ENCODE results near the gene SLC4A1AP. TPM values are rescaled to one million over a fixed set of nuclear protein-coding genes. Genes with fewer than 3 reads are reported as not detected.

Gene SLC4A1AP
- total and polyA plus RNA-seq, 9 of the 15 experiments (the other 6 are each of a cell fraction or from before 2014, with no cell fraction given), result 8.1 to 40.5 (median 35.3) TPM

GRCh38 chr2:27663285-27664153 is at the start of gene SLC4A1AP, which contains the start of gene SUPT7L (continued):
- peak; percentile 79 for TF ChIP-seq POLR2H (tag; IDR thresholded peaks at IDR 0.05; ENCODE audit: low read depth)
- TF ChIP-seq PHF8 (IDR thresholded peaks at IDR 0.05; ENCODE audit: borderline replicate concordance, low read length), result peak; percentile 80; the same call in 1 of the 2 replicates
- no peak for TF ChIP-seq ZNF197 (CRISPR knock-in tag; IDR thresholded peaks at IDR 0.05; ENCODE audit: low read depth)
- peak; percentile 84 for TF ChIP-seq ESRRA (IDR thresholded peaks at IDR 0.05; ENCODE audit: borderline replicate concordance, low read depth)
- TF ChIP-seq, protein P1, sequence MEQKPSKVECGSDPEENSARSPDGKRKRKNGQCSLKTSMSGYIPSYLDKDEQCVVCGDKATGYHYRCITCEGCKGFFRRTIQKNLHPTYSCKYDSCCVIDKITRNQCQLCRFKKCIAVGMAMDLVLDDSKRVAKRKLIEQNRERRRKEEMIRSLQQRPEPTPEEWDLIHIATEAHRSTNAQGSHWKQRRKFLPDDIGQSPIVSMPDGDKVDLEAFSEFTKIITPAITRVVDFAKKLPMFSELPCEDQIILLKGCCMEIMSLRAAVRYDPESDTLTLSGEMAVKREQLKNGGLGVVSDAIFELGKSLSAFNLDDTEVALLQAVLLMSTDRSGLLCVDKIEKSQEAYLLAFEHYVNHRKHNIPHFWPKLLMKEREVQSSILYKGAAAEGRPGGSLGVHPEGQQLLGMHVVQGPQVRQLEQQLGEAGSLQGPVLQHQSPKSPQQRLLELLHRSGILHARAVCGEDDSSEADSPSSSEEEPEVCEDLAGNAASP (IDR thresholded peaks at IDR 0.05), result no peak
- TF ChIP-seq STAG1 (CRISPR knock-in tag; IDR thresholded peaks at IDR 0.05; ENCODE audit: borderline replicate concordance), result no peak
- peak; percentile 65; the same call in 1 of the 2 replicates for TF ChIP-seq LARP7 (IDR thresholded peaks at IDR 0.05)
- no peak for TF ChIP-seq HNRNPUL1 (IDR thresholded peaks at IDR 0.05; ENCODE audit: low read length)
- 0 out of 2 replicates have a peak, but pooled peaks have one; percentile 27 for TF ChIP-seq ZNF830 (CRISPR knock-in tag; IDR thresholded peaks at IDR 0.05)
- TF ChIP-seq POLR2A (conservative IDR thresholded peaks at IDR 0.05), result peak; percentile 88
- TF ChIP-seq NONO (IDR thresholded peaks at IDR 0.05; ENCODE audit: low read depth in 2 of 2, low read length in 1 of 2), result peak in 1 of 2 experiments; percentile 77; a peak in 1 of 4 replicates
- TF ChIP-seq EHMT2 (IDR thresholded peaks at IDR 0.05), result peak; percentile 84
- TF ChIP-seq, protein P2, sequence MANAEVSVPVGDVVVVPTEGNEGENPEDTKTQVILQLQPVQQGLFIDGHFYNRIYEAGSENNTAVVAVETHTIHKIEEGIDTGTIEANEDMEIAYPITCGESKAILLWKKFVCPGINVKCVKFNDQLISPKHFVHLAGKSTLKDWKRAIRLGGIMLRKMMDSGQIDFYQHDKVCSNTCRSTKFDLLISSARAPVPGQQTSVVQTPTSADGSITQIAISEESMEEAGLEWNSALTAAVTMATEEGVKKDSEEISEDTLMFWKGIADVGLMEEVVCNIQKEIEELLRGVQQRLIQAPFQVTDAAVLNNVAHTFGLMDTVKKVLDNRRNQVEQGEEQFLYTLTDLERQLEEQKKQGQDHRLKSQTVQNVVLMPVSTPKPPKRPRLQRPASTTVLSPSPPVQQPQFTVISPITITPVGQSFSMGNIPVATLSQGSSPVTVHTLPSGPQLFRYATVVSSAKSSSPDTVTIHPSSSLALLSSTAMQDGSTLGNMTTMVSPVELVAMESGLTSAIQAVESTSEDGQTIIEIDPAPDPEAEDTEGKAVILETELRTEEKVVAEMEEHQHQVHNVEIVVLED (CRISPR knock-in tag; IDR thresholded peaks at IDR 0.05), result no peak
- TF ChIP-seq GTF2E2 (tag; IDR thresholded peaks at IDR 0.05), result peak; percentile 96
- TF ChIP-seq ATF7 (IDR thresholded peaks at IDR 0.05), result peak; percentile 93
- TF ChIP-seq BRD9 (IDR thresholded peaks at IDR 0.05; ENCODE audit: low read depth, partially characterized antibody), result peak; percentile 96
- peak; percentile 83 for TF ChIP-seq FOXP1 (CRISPR knock-in tag; IDR thresholded peaks at IDR 0.05)
- no peak; the same call in 1 of the 2 replicates for TF ChIP-seq DDX20 (tag; IDR thresholded peaks at IDR 0.05; ENCODE audit: low read depth)
- TF ChIP-seq CHD4 (IDR thresholded peaks at IDR 0.05; ENCODE audit: insufficient read depth, insufficient replicate concordance, low read depth, low read length, poor library complexity, severe bottlenecking), result no peak
- peak; percentile 74; the same call in 1 of the 2 replicates for TF ChIP-seq HDAC8 (tag; IDR thresholded peaks at IDR 0.05)
- TF ChIP-seq SOX6 (IDR thresholded peaks at IDR 0.05), result peak; percentile 73; the same call in 1 of the 2 replicates
- TF ChIP-seq GATAD2A (IDR thresholded peaks at IDR 0.05), result 0 out of 2 replicates have a peak, but pooled peaks have one; percentile 46
- peak; percentile 77 for TF ChIP-seq ELF1 (tag; IDR thresholded peaks at IDR 0.05)
